Anterior cingulate cortex (tissue), 58 donors: ENCODE data around the gene PRKN.

Experiments
- DNase-seq, 58 donors: peaks; one replicate each; lab custom pipeline; 2025; lab: John Stamatoyannopoulos, UW

The PRKN gene

GRCh38 chr6:161299726-161300125, 1427.8 kb downstream of the PRKN start:
- no peak for DNase-seq
